NCI-H2029 (cell line): ENCODE measurements around the gene SLC35D2.
"Not testable (repeated sequence)": the region's sequence is repeated elsewhere in the genome, so short reads cannot be mapped to it uniquely, and the experiment has no call there.

ENCODE experiments used
- DNase-seq: peaks from one replicate; lab custom pipeline; 2025; lab: John Stamatoyannopoulos, UW

The SLC35D2 gene

DNA sequence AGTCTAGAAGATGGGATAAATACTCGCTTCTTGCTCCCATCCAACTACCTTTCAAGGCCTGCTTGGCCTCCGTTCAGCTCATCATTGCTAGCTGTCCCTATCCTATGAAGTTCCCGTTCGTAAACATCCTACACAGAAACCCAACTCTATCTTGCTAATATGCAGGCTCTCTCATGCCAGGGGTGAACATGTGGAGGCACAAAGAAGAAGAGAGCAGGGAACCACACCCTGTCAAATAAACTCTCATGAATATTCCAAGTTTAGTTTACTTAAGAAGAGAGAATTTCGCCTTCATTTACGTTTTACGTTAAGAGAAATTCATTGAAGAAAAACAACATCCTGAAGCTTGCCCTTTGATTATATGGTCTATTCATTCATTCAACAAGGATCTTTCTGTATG is 73.7 kb downstream of the SLC35D2 start:
- no peak for DNase-seq

GRCh38 chr9:96306958-96307357 is 76.6 kb downstream of the SLC35D2 start:
- not testable (repeated sequence) for DNase-seq

DNA sequence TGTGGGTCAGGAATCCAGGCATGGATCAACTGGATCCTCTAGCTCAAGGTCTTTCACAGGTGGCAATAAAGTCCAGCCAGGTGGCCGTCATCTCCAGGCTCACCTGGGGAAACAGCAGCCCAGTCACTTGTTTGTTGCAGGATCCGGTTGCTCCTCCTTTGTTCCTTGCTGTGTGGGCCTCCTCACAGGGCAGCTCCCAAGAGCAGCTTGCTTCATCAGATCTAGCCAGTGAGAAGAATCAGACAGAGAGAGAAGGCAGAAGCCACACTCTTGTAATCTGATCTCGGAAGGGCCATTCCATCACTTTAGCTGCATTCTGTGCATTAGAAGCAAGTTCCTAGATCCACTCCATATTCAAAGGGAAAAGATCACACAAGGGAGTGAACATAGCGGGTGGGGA is 78.3 kb downstream of the SLC35D2 start:
- DNase-seq = no peak

- no peak for DNase-seq
Measured at GRCh38 chr9:96304230-96304629, 79.3 kb downstream of the SLC35D2 start.

DNA sequence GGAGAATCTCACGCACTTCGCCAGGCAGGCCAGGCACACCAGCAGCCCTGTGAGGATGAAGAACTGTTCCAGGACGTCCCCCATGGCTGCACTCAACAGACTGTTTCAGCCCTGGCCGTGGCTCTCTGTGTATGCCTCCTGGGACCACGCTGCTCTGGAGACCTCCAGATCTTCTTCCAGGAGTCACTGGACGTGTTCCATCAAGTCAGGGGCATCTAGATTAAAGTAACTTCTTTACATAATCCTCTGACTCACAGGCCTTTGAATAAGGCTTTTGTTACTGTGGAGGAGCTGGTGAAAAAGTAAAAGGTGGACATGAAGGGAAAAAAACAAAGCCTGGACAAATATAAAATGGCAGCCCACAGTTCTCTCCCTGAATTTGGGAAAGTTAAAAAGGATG is 81.5 kb downstream of the SLC35D2 start, which contains the start of gene HSD17B3:
HSD17B3 (minus strand) TSS at position 156 of the 400 bp plus-strand sequence; CDS start at position 84, 72 bp downstream.
- DNase-seq = no peak

DNA sequence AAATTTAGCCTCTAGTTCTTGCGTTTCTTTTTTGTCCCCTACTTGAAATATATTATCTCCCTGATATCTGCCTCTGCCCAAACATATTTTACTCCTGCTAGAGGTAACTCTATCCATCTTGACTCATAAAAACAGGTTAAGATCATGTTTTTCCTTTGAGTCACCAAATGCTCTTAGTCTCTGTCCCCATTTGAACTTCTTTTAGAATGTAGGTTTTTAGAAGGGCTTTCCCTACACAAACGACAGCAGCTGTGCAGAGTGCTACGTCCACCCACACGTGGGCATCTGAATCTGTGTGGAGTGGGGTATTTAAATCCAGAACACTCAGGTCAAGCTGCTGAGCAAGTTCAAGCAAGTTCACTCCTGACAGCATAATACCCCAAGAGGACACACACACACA is 83.7 kb downstream of the SLC35D2 start:
- no peak for DNase-seq

GRCh38 chr9:96294159-96294545 is 89.4 kb downstream of the SLC35D2 start:
- DNase-seq = no peak

DNA sequence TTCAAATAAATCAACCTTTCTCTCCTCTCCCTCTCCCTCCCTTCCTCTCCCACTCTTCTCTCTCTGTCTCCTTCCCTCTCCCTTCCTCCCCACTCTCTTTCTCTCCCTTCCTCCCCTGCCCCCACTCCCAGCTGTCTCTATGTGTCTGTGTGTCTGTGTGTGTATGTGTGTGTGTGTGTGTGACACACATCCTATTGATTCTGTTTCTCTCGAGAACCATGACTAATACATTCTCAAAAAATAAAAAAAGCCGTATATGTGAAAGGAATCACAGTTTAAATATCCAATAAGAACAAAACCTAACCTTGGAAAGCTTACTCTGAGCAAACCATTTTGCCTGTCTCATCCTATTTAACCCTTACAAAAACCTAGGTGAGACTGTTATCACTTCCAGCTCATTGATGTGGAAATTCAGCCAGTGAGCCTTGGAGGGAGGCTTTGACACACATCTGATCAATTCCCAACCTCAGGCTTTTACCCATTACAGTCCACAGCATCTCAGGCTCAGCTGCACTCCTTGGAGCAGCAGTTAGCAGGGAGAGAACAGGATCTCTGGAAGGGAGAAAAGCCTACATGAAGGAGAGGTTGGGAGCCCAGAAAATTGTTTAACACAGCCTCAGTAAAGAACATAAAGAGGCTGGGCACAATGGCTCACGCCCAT is 89.9 kb downstream of the SLC35D2 start:
- DNase-seq = peak; percentile 12

DNA sequence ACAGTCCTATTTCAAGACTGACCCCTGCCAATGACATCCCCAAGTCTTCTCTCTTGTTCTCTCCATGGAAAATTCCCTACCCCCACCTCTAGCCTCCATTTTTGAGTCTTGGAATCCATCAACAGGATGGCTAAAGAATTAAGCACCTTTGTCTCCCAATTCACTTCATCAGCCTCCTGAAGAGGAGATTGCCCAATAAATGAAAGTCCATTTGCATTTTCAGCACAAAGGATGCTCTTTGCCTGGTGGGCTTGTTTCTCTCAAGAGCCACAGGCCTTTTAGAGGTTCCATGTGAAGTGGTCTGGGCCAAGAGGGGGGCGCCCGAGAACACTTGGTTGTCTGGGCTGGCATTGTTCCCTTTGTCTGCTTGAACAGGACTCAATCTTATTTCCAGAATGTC is 94.1 kb downstream of the SLC35D2 start:
- no peak for DNase-seq

DNA sequence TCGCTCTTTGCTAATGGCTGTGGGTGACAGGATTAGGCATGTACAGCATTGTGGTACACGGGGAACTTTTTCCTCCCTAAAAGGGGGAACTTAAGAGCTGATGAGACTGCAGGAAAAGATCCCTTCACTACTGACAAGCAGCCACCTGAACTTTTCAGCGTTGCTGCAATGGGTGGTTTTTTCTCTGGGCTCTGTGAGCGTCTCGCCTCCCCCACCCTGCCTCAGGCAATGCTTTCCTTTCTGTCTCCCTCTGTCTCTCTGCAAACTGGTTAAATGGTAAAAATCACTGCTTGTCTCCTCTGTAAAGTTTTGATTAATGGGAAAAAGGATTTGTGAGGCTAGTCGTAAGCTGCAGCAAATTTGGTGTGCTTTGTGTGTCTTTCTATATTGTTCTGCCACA is 101.9 kb downstream of the SLC35D2 start:
- no peak for DNase-seq

DNA sequence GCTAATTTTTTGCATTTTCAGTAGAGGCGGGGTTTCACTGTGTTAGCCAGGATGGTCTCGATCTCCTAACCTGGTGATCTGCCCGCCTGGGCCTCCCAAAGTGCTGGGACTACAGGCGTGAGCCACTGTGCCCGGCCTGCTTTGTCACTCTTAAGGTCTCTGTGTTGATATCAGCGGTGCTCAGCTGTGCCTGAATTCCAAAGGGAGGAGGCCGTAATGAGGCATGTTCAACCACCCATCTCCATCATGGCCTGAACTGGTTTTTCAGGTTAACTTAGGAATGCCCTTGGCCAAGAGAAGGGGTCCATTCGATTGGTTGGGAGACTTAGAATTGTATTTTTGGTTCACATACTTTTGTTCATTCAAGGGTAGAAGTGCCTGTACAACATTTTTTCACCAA is 103.6 kb downstream of the SLC35D2 start:
- no peak for DNase-seq

DNA sequence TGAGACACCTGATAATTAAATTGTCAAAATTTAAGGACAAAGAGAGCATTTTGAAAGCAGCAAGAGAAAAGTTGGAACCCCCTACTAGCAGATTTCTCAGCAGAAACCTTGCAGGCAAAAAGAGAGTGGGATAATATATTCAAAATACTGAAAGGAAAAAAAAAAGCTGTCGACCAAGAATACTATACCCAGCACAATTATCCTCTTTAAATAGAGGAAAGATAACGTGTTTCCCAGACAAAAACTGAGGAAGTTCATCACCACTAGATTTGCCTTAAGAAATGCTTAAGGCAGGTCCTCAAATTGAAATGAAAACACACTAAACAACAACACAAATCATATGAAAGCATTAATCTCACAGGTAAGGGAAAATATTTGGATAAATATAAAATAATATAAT is 108.6 kb downstream of the SLC35D2 start:
- DNase-seq = no peak
